GM12873 (cell line): ENCODE measurements around the gene TM9SF2.

Experiments used
- TF ChIP-seq, protein P1 (sequence below): IDR thresholded peaks from 2 replicates; pipeline ENCODE4 v1.5.1; 2012; ENCODE audit warnings: low read depth, mild to moderate bottlenecking, moderate library complexity, low read length, control low read depth; ENCODE audit not compliant: insufficient read depth; ENCODE audit errors: missing control alignments

TM9SF2 gene

DNA sequence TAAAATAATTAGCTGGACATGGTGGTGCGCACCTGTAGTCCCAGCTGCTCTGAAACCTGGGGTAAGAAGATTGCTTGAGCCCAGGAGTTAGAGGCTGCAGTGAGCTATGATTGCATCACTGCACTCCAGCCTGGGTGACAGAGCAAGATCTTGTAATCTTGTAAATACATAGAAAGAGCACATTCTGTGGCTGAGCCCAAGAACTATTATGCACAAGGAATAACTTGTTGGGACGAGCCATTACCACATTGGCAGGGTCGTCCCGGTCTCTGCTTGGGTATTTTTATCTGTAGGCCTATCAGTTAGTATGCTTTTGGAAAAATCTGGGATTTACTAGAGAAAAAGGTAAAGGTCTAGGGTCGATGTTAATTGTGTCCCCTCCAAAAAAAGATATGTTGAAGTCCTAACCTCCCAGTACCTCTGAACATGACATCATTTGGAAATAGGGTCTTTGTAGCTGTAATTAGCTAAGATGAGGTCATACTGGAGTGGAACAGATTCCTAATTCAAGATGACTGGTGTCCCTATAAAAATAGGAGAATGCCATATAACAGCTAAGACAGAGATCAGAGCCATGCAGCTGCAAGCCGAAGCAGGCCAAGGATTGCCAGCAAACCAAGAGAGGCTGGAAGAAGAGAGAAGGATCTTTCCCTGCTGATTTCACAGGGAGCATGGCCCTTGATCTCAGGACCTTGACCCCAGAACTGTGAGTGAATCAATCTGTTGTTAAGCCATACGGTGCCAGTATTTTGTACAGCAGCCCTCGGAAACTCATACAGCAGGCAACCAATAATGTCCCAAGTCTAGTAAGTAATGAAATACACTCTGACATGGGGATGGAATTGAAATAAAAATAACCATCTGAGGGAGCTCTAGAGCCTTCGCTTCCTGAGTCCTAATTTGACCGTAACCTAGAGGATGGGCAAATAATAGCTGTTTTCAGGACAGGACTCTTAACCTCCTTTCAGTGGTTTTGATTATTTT lies 77.0 kb downstream of the TM9SF2 start:
- TF ChIP-seq, protein P1, sequence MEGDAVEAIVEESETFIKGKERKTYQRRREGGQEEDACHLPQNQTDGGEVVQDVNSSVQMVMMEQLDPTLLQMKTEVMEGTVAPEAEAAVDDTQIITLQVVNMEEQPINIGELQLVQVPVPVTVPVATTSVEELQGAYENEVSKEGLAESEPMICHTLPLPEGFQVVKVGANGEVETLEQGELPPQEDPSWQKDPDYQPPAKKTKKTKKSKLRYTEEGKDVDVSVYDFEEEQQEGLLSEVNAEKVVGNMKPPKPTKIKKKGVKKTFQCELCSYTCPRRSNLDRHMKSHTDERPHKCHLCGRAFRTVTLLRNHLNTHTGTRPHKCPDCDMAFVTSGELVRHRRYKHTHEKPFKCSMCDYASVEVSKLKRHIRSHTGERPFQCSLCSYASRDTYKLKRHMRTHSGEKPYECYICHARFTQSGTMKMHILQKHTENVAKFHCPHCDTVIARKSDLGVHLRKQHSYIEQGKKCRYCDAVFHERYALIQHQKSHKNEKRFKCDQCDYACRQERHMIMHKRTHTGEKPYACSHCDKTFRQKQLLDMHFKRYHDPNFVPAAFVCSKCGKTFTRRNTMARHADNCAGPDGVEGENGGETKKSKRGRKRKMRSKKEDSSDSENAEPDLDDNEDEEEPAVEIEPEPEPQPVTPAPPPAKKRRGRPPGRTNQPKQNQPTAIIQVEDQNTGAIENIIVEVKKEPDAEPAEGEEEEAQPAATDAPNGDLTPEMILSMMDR = no peak

DNA sequence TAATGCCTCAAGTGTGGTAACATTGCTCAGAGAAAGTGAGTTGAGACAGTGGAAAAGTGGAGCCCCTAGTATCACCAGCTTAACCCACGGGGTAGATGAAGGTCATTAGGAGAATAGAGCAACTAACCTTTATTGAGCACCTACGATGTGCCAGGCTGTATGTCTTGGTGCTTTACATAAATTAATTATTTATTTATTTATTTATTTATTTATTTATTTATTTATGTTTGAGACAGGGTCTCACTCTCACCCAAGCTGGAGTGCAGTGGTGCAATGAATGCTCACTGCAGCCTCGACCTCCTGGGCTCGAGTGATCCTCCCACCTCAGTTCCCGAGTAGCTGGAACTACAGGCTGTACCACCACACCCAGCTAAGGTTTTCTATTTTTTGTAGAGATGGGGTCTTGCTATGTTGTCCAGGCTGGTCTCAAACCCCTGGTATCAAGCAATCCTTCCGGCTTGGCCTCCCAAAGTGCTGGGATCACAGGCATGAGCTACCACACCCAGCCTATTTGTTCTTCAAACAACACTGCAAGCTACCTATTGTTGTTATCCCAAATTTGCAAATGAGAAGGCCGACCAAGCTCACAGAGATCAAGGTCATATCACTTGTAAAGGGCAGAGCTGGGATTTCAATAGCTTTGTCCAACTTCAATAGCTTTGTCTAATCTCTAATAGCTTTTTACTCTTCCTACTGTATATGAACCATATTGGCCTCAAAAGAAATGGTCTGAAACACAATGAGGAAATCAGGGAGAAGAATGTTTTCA lies 79.4 kb downstream of the TM9SF2 start:
- TF ChIP-seq, protein P1 = no peak

DNA sequence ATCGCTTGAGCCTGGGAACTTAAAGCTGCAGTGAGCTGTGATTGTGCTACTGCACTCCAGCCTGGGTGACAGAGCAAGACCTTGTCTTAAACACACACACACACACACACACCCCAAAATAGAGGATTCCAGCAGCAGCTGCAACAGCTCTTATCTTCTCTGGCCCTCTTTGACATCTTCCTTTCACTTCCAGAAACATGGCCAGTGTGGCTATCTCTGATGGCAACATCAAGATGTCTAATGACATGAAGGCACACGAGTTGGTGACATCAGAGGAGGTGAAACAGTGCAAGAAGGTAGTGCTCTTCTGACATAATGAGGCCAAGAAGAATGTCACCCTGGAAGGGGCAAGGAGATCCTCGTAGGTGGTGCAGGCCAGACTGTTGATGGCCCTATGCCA lies 81.2 kb downstream of the TM9SF2 start:
- TF ChIP-seq, protein P1 = no peak

DNA sequence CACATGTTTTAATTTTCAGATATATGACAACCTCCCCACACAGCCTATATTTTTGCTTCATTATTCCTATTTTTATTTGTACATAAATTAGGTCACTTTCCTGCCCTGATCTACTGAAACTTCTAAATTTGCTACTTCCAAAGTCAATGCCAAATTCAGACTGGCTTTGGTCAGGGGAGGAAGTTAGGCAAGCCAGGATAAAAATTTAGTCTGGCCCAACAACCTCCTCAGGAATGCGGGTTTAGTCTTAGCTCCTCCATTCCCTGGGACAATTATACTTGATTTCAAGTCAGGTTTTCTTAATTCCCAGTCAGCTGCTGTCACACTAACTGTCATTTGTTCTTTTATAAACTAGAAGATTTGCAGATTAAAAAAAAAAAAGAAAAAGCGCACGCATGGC lies 84.3 kb downstream of the TM9SF2 start:
- TF ChIP-seq, protein P1 = no peak

DNA sequence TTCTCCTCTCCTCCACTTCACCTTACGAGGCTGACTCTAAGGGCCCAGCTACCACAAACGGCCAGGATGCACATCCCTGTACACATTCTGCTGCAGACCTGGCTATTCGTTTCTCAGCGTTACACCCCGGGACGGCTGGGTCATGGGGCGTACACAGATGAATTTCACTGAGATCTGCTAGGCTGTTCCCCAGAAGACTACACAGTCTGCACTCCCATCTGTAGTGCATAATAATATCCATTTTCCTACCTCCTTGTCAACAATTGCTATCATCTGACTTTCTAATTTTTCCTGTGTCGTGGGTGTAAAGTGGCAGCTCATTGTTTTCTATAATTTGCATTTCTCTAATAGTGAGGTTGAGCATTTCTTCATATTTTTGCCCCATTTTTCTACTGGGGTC lies 85.7 kb downstream of the TM9SF2 start:
- TF ChIP-seq, protein P1 = no peak

DNA sequence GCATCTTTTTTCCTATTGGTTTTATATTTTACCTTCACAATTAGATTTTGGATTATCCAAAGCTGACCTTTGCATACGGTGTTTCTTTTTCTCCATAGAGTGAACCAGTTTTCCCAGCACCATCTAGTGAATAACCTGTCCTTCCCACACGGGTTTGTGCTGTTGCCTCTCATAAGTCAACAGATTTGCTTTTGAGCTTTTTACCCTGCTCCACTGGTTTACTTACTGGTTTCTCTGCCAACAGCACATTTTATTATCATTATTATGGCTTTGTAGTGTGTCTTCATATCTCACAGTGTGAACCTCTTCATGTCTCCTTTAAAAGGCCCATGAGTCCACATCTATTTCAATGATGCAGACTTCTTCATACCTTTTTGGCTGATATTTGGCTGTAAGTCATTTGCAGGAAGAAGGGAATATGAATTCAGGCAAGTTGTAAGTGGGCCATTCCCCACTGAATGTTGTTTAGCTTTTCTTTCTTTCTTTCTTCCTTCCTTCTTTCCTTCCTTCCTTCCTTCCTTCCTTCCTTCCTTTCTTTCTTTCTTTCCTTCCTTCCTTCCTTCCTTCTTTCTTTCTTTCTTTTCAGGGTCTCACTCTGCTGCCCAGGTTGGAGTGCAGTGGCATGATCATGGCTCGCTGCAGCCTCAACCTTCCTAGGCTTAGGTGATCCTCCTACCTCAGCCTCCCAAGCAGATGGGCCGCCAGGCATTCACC lies 86.8 kb downstream of the TM9SF2 start:
- TF ChIP-seq, protein P1 = no peak
